Panc1 (cell line): ENCODE measurements around the gene SCD5. TPM values are rescaled to one million over a fixed set of nuclear protein-coding genes. Genes with fewer than 3 reads are reported as not detected.
"Not testable (repeated sequence)": the region's sequence is repeated elsewhere in the genome, so short reads cannot be mapped to it uniquely, and the experiment has no call there.

Experiments
- ATAC-seq: fragments of 200-7000 bp; cut with Tn5 transposase; 2 replicates; pipeline ENCODE4 v1.9.1; 2020; ENCODE audit warnings: mild to moderate bottlenecking, moderate library complexity
- BruUV-seq: library from RNA; stranded (reverse); fragments of 400-500 nt; replicated peaks from 2 replicates; lab custom pipeline; 2021; lab: Mats Ljungman, UMichigan
- CTCF ChIA-PET: fragments of 300-600 bp; sonication (Branson Sonifier 250); formaldehyde crosslinking; loops from one replicate; lab custom pipeline; 2022; ENCODE audit warnings: antibody characterized with exemption; lab: Charles Lee
- POLR2A ChIA-PET: fragments of 300-600 bp; sonication (Branson Sonifier 250); formaldehyde crosslinking; loops from one replicate; lab custom pipeline; 2022; ENCODE audit warnings: antibody characterized with exemption; lab: Charles Lee
- DNase-seq: peaks from one replicate; pipeline ENCODE4 v3.0.0-alpha.2; 2010; ENCODE audit warnings: low read depth, low spot score
- H3K27ac ChIP-seq: 2 replicates; pipeline ENCODE4 v1.5.1; 2011; ENCODE audit warnings: mild to moderate bottlenecking, low read length, inconsistent platforms
- H3K27me3 ChIP-seq: fragments of 200-500 bp; sonication (Bioruptor generic); 2 replicates; pipeline ENCODE4 v1.6.0; 2014; ENCODE audit warnings: low read length, inconsistent platforms; ENCODE audit not compliant: control insufficient read depth, insufficient read depth
- H3K36me3 ChIP-seq: fragments of 200-500 bp; sonication (Bioruptor generic); 2 replicates; pipeline ENCODE4 v1.5.1; 2014; ENCODE audit warnings: inconsistent platforms, mild to moderate bottlenecking, low read length, moderate library complexity; ENCODE audit not compliant: control insufficient read depth, insufficient read depth
- H3K4me1 ChIP-seq: 2 replicates; pipeline ENCODE4 v1.5.1; 2011; ENCODE audit warnings: inconsistent platforms, mild to moderate bottlenecking, low read length, moderate library complexity; ENCODE audit not compliant: control insufficient read depth, insufficient read depth
- H3K4me3 ChIP-seq, 2 experiments: 2 replicates each; pipeline ENCODE4 v1.5.1; 2011 to 2012; ENCODE audit warnings: low read depth in 2 of 2, low read length in 2 of 2, mild to moderate bottlenecking in 2 of 2, inconsistent platforms in 1 of 2, moderate library complexity in 1 of 2
- H3K9me3 ChIP-seq: fragments of 200-500 bp; sonication (Bioruptor generic); 2 replicates; pipeline ENCODE4 v1.5.1; 2014; ENCODE audit warnings: low read depth, mild to moderate bottlenecking, inconsistent platforms, low read length, moderate library complexity; ENCODE audit not compliant: control insufficient read depth, insufficient read depth
- CTCF ChIP-seq: fragments of 450-650 bp; IDR thresholded peaks from 2 replicates; pipeline ENCODE4 v1.5.1; 2017; ENCODE audit warnings: mild to moderate bottlenecking
- POLR2AphosphoS5 ChIP-seq: IDR thresholded peaks from 2 replicates; pipeline ENCODE4 v1.6.1; 2012; ENCODE audit warnings: mild to moderate bottlenecking, low read depth, low read length, moderate library complexity
- REST ChIP-seq, 2 experiments: IDR thresholded peaks; 2 replicates each; pipeline ENCODE4 v1.6.1; 2011 to 2012; ENCODE audit warnings: low read depth in 2 of 2, control low read depth in 1 of 2, low read length in 1 of 2, mild to moderate bottlenecking in 1 of 2, moderate library complexity in 1 of 2; ENCODE audit not compliant: insufficient read depth in 1 of 2
- SIN3A ChIP-seq: IDR thresholded peaks from 2 replicates; pipeline ENCODE4 v1.6.1; 2012; ENCODE audit warnings: low read depth, mild to moderate bottlenecking, low read length, moderate library complexity, borderline replicate concordance; ENCODE audit not compliant: insufficient read depth
- TCF7L2 ChIP-seq: IDR thresholded peaks from 2 replicates; pipeline ENCODE4 v1.6.1; 2011; ENCODE audit warnings: mild to moderate bottlenecking, low read depth, low read length, inconsistent platforms
- in situ Hi-C: cut with HindIII; loops from 2 replicates; pipeline ENCODE4 v1.10.0; 2016; ENCODE audit warnings: low sequenced_read_pairs, low pct_unique_long_range_greater_than_20kb
- intact Hi-C: fragments of 100-400 bp; cut with micrococcal nuclease; formaldehyde crosslinking; loops from one replicate; pipeline ENCODE4 v1.10.0; 2022; ENCODE audit not compliant: unreplicated experiment
- total RNA-seq: library from RNA; stranded (reverse); gene quantifications from one replicate; pipeline ENCODE4 v1.2.1, GENCODE V29; 2021; ENCODE audit not compliant: unreplicated experiment

SCD5 gene
- total RNA-seq, 1 experiment from 2014 or later = 2.0 TPM

- Histone ChIP-seq H3K27me3 (no peaks in the 10 kb centered on the region), H3K4me3 (no peak overlapping the region), H3K27ac (no peak overlapping the region), H3K4me1 (no peaks in the 10 kb centered on the region), H3K9me3 (no peaks in the 10 kb centered on the region), H3K36me3 (peaks cover 8% of the 10 kb centered on the region)
- ChIA-PET POLR2A (no interaction called here), CTCF (no interaction called here)
- TF ChIP-seq POLR2AphosphoS5 = no peak
- TF ChIP-seq TCF7L2 = no peak
- TF ChIP-seq CTCF = no peak
- no peak for TF ChIP-seq SIN3A
- no peak for TF ChIP-seq REST (IDR thresholded peaks at IDR 0.05; ENCODE audit: insufficient read depth in 1 of 2, low read depth in 2 of 2, low read length in 1 of 2)
- intact Hi-C loops = no loop called here
- BruUV-seq = no TSS peak
- ATAC-seq (peak; percentile 62; the same call in 1 of the 2 replicates), DNase-seq (peak; percentile 48)
- in situ Hi-C loops = no loop called here
Observed at GRCh38 chr4:82833696-82834313, 35.2 kb upstream of the SCD5 start.

- POLR2A ChIA-PET, H3K9me3 ChIP-seq, ATAC-seq, H3K27ac ChIP-seq, H3K27me3 ChIP-seq, intact Hi-C loops, BruUV-seq, DNase-seq, in situ Hi-C loops, CTCF ChIA-PET, H3K4me3 ChIP-seq, H3K4me1 ChIP-seq: not testable (repeated sequence)
- H3K36me3 ChIP-seq = peaks cover 15% of the 10 kb centered on the region
Observed at GRCh38 chr4:82833060-82833459, 34.5 kb upstream of the SCD5 start.

GRCh38 chr4:82825425-82825824 lies 26.8 kb upstream of the SCD5 start:
- TF ChIP-seq REST (IDR thresholded peaks at IDR 0.05; ENCODE audit: insufficient read depth in 1 of 2, low read depth in 2 of 2, low read length in 1 of 2) (no peak), CTCF (no peak), POLR2AphosphoS5 (no peak), SIN3A (no peak), TCF7L2 (no peak)
- peaks cover 50% of the 10 kb centered on the region for H3K36me3 ChIP-seq
- POLR2A ChIA-PET = no interaction called here
- H3K9me3 ChIP-seq = no peaks in the 10 kb centered on the region
- no TSS peak for BruUV-seq
- no peaks in the 10 kb centered on the region for H3K27me3 ChIP-seq
- H3K4me1 ChIP-seq = no peaks in the 10 kb centered on the region
- H3K27ac ChIP-seq = no peak overlapping the region
- intact Hi-C loops (no loop called here), in situ Hi-C loops (no loop called here)
- ATAC-seq = no peak
- CTCF ChIA-PET = no interaction called here
- DNase-seq = no peak
- no peak overlapping the region for H3K4me3 ChIP-seq
